ENCODE measurements around the gene C2orf42. TPM values are rescaled to one million over a fixed set of nuclear protein-coding genes. Genes with fewer than 3 reads are reported as not detected.
"Not testable (repeated sequence)": the region's sequence is repeated elsewhere in the genome, so short reads cannot be mapped to it uniquely, and the experiment has no call there.

The C2orf42 gene
- total RNA-seq, 2 experiments from 2014 or later = 30.9 to 33.8 TPM

DNA sequence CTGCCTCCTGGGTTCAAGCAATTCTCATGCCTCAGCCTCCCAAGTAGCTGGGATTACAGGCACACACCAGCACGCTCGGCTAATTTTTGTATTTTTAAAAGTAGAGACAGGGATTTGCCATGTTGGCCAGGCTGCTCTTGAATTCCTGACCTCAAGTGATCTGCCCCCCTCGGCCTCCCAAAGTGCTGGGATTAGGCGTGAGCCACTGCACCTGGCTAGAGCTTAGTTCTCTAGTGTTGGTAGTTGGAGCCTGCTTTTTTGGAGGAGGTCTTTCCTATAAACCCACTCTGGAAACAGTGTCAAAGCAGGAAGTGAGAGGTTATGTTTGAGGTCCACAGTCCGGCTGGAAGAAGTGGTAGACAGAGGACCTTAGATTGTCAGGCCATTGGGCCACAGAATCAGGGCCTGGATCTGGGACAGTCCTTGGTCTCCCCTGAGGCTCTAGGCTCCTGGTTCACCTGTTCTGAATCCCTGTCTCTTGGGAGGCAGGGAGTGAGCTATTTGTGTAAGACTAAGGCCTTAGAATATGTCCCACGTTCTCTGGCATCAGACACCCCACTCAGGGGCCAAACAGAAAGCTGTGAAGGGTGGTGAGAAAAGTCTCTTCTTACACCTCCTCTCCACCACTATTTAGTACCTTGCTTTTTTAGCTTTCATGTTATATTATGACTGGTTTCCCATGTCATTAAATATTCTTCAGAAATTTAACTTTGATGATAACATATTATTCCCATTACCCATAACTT is 69.0 kb downstream of the C2orf42 start:
- peaks cover 1% of the 10 kb centered on the region for H3K9me3 Mint-ChIP-seq
- no peaks in the 10 kb centered on the region for H3K27me3 Mint-ChIP-seq
- ATAC-seq (ENCODE audit: low read depth) = no peak
- POLR2A ChIA-PET = interaction anchor here (0.6 to 7.4 kb wide), 7 partner anchors 9 to 604 kb away, joined by 3 to 216 read pairs (median 7); partner anchors contain the start of gene PCBP1
- H3K36me3 Mint-ChIP-seq = peaks cover 1% of the 10 kb centered on the region
- H3K4me3 Mint-ChIP-seq = no peak overlapping the region
- H3K4me1 Mint-ChIP-seq = peaks cover 54% of the 10 kb centered on the region
- peak overlapping the region; percentile 52 for H3K27ac Mint-ChIP-seq
- DNase-seq = no peak

DNA sequence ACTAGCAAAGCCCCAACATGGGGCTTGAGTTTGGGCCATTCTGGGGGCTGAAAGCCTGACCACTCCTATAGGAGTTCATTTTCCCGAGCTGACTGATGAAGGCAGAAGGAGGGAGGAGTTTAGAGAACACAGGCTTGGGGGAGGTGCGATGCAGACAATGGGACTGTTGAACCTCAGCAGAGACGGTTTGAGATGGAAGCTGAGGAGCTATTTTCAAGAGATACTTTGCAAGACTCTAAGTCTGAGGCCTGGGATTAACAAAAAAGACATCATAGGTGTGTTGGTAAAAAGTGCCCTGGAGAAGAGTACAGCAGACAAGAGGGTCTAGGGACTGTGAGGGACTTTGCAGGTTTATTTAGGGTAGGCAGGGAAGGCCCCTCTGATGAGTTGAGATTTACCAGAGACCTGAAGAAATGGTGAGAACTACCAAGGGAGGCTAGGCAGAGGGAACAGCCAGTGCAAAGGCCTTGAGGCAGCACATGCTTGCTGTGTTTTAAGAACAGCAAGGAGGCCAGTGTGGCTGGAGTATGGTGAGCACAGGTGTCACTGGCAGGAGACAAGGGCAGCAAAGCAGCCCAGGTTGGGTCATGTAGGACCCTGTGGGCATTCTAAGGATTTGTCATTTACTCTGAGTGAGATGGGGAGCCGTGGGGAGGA is 71.9 kb downstream of the C2orf42 start:
- peaks cover 46% of the 10 kb centered on the region for H3K4me1 Mint-ChIP-seq
- peaks cover 1% of the 10 kb centered on the region for H3K9me3 Mint-ChIP-seq
- peak overlapping the region; percentile 18 for H3K4me3 Mint-ChIP-seq
- H3K36me3 Mint-ChIP-seq = peaks cover 1% of the 10 kb centered on the region
- peak overlapping the region; percentile 86 for H3K27ac Mint-ChIP-seq
- POLR2A ChIA-PET = interaction anchor here (0.9 to 1.4 kb wide), 3 partner anchors 11 to 30 kb away, joined by 3 to 5 read pairs (median 3); no protein-coding TSS in a partner anchor
- H3K27me3 Mint-ChIP-seq = no peaks in the 10 kb centered on the region
- ATAC-seq (ENCODE audit: low read depth) (no peak), DNase-seq (no peak)

DNA sequence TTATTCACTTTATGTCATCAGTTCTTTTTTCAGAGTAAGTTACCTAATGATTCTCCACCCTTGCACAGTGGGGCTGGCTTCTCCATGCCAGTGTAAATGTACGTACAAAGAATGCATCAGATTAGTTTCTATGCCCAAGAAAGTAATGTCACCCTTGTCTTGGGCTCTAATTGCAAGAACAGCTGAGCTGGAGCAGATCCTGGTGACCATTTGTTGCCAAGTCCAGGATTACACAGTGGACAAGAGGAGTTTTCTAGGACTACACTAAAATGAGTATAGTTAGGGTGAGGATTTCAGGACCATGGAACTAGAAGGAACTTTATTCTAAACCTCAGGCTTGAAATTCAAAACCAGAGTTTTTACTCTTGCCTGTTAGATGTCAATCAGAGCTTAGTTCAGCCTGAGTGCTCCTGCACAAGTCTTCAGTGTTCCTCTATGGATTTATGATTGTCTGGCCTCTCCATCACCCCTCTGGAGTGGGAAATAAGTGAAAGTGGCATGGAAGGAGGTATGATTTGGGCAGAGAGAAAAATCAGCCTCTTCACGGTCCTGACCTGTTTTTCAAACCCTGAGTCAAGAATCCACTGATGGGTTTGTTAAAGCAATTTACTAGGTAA is 73.8 kb downstream of the C2orf42 start:
- Mint-ChIP-seq H3K4me1 (peaks cover 34% of the 10 kb centered on the region), H3K9me3 (peaks cover 1% of the 10 kb centered on the region), H3K36me3 (peaks cover 1% of the 10 kb centered on the region), H3K4me3 (no peak overlapping the region), H3K27ac (no peak overlapping the region), H3K27me3 (no peaks in the 10 kb centered on the region)
- POLR2A ChIA-PET = interaction anchor here (1.2 to 3.0 kb wide), 3 partner anchors 17 to 29 kb away, joined by 5 to 29 read pairs (median 20); partner anchors contain the start of gene PCBP1
- DNase-seq (no peak), ATAC-seq (ENCODE audit: low read depth) (no peak)

DNA sequence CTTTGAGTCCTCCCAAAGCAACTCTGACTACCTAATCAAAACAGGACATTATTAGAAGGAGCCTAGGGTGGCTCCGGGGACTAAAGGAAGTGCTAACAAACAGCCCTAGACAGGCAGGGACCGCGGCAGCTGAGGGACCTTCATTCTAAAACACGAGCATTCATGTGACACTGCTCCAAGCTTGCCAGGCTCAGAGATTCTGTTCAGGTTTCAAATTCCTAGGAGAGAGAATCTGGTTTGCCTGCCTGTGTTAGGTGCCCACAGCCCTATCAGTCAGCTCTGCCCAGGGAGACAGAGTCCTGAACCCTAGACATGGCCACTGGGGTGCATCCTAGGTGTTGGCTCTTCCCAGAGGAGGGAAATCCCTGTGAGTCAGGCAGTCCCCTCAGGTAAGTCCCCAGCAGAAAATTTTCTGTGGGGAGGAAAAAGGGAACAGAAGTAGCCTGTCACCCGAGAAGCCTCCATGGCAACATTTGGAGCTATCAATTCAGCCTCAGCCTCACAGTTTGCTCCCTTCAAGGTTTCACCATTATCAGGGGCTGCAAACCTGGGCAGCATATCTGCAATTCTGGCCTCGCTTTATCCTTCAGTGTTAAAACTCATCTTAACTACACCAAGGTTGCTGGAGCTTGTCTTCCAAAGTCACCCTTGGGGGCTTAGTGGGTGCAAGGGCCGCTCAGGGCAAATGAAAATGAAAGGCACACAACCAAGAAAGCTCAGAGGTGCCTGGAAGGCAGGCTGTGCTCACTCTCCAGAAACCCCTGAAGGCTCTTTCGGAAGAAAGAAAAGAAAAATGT is 75.0 kb downstream of the C2orf42 start:
- H3K9me3 Mint-ChIP-seq = peaks cover 1% of the 10 kb centered on the region
- POLR2A ChIA-PET = interaction anchor here (0.8 to 3.0 kb wide), 13 partner anchors 8 to 202 kb away, joined by 3 to 29 read pairs (median 5); partner anchors contain the start of gene PCBP1
- peak overlapping the region; percentile 73 for H3K27ac Mint-ChIP-seq
- H3K4me3 Mint-ChIP-seq = peak overlapping the region; percentile 50
- H3K36me3 Mint-ChIP-seq = peaks cover 1% of the 10 kb centered on the region
- no peaks in the 10 kb centered on the region for H3K27me3 Mint-ChIP-seq
- ATAC-seq (ENCODE audit: low read depth) (peak; percentile 66), DNase-seq (no peak)
- H3K4me1 Mint-ChIP-seq = peaks cover 34% of the 10 kb centered on the region

DNA sequence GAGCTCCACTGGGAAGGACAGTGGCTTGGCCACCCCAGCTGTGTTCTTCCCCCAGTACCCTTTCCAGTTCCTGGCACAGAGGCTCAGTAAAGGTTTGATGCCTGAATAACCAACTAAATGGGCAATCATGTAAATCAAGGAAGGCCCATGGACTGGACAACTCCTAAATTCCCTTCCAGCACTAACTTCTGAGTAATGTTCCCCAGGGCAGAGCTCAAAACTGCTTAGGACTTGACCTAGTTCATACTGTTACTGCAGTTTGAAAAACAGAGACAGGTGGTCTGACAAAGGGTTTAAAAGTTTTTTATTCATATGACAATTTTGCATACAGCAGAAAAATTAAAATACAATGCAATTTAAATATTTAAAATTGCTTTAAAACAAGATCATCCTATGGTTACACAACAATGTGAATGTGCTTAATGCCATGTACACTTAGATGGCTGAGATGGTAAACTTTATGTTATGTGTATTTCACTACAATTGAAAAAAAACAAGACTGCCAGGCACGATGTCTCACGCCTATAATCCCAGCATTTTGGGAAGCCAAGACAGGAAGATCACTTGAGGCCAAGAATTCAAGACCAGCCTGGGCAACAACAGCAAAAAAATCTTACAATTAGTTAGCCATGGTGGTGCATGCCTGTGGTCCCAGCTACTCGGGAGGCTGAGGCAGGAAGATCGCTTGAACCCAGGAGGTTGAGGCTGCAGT is 77.3 kb downstream of the C2orf42 start:
- DNase-seq = no peak
- no peaks in the 10 kb centered on the region for H3K27me3 Mint-ChIP-seq
- no peaks in the 10 kb centered on the region for H3K9me3 Mint-ChIP-seq
- H3K36me3 Mint-ChIP-seq = no peaks in the 10 kb centered on the region
- H3K27ac Mint-ChIP-seq = peak overlapping the region; percentile 40
- no peak for ATAC-seq (ENCODE audit: low read depth)
- POLR2A ChIA-PET = interaction anchor here (1.2 to 1.6 kb wide), 3 partner anchors 9 to 23 kb away, joined by 3 to 12 read pairs (median 4); no protein-coding TSS in a partner anchor
- no peak overlapping the region for H3K4me3 Mint-ChIP-seq
- peaks cover 40% of the 10 kb centered on the region for H3K4me1 Mint-ChIP-seq

DNA sequence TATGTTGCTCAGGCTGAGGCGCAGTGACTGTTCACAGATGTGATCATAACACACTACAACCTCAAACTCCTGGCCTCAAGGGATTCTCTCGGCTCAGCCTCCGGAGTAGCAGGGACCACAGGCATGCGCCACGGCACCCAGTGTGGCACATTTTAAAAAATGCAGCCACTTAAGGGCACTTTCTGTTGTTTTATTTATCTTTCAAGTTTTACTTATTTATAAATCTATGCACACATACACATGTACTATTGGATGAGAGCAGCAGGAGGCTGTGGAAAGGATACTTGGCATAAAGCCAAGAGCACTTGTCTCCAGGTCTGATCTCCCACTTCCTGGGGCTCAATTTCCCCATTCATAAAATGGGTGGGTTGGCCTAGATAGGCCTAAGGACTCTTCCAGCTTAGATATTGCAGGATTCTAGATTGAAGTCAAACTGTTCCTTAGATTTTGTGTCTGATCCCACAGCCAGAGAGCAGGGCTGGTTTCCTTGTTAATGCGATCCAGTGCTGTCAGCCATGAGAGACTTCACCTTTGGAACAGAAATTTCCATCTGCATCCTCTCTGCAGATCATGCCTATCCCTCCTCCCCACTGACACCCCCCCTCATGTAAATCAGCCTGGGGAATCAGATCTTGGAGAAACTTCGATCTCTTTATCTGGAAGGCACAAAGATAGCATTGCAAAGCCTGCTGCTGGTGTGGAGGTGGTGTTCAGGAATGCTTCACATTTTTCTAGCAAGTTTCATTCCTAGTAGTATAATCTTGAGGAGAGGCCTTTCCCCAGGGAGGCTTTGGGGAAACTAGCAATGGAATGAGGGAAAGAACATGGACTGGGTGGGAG is 78.8 kb downstream of the C2orf42 start:
- POLR2A ChIA-PET = interaction anchor here (0.7 to 9.3 kb wide), 4 partner anchors 12 to 30 kb away, joined by 3 to 262 read pairs (median 63); partner anchors contain the start of gene PCBP1
- ATAC-seq (ENCODE audit: low read depth) = no peak
- no peak overlapping the region for H3K4me3 Mint-ChIP-seq
- no peaks in the 10 kb centered on the region for H3K27me3 Mint-ChIP-seq
- no peaks in the 10 kb centered on the region for H3K9me3 Mint-ChIP-seq
- H3K4me1 Mint-ChIP-seq = peaks cover 50% of the 10 kb centered on the region
- H3K36me3 Mint-ChIP-seq = no peaks in the 10 kb centered on the region
- DNase-seq = peak; percentile 18
- no peak overlapping the region for H3K27ac Mint-ChIP-seq

DNA sequence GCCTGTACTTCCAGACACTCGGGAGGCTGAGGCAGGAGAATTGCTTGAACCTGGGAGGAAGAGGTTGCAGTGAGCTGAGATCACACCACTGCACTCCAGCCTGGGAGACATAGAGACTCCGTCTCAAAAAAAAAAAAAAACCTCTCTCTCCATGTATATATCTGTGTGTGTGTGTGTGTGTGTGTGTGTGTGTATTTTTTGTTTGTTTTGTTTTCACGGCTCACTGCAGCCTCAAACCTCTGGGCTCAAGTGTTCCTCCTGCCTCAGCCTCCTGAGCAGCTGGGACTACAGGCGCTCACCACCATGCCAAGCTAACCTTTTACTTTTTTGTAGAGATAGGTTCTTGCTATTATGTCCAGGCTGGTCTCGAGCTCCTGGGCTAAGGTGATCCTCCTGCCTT is 80.4 kb downstream of the C2orf42 start:
- not testable (repeated sequence) for H3K36me3 Mint-ChIP-seq; H3K9me3 Mint-ChIP-seq; ATAC-seq (ENCODE audit: low read depth); H3K4me3 Mint-ChIP-seq; H3K27me3 Mint-ChIP-seq
- H3K4me1 Mint-ChIP-seq = peaks cover 43% of the 10 kb centered on the region
- peak; percentile 16 for DNase-seq
- POLR2A ChIA-PET = interaction anchor here (6.4 to 9.3 kb wide), 3 partner anchors 14 to 25 kb away, joined by 114 to 262 read pairs (median 169); partner anchors contain the start of gene PCBP1
- H3K27ac Mint-ChIP-seq = peak overlapping the region; percentile 96

DNA sequence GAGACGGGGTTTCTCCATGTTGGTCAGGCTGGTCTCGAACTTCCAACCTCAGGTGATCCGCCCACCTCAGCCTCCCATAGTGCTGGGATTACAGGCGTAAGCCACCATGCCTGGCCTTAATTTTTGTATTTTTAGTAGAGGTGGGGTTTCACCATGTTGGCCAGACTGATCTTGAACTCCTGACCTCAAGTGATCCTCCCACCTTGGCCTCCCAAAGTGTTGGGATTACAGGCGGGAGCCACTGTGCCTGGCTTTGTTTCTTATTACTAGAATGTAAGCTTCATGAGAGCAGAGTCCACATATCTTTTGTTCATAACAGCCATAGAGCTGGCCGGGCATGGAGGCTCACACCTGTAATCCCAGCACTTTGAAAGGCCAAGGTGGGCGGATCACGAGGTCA is 84.7 kb downstream of the C2orf42 start:
- not testable (repeated sequence) for H3K4me3 Mint-ChIP-seq; H3K27me3 Mint-ChIP-seq; H3K27ac Mint-ChIP-seq; H3K9me3 Mint-ChIP-seq; ATAC-seq (ENCODE audit: low read depth); H3K36me3 Mint-ChIP-seq; DNase-seq
- H3K4me1 Mint-ChIP-seq = peaks cover 56% of the 10 kb centered on the region
- POLR2A ChIA-PET = interaction anchor here (1.2 to 9.3 kb wide), 4 partner anchors 9 to 29 kb away, joined by 3 to 262 read pairs (median 142); partner anchors contain the start of gene PCBP1

DNA sequence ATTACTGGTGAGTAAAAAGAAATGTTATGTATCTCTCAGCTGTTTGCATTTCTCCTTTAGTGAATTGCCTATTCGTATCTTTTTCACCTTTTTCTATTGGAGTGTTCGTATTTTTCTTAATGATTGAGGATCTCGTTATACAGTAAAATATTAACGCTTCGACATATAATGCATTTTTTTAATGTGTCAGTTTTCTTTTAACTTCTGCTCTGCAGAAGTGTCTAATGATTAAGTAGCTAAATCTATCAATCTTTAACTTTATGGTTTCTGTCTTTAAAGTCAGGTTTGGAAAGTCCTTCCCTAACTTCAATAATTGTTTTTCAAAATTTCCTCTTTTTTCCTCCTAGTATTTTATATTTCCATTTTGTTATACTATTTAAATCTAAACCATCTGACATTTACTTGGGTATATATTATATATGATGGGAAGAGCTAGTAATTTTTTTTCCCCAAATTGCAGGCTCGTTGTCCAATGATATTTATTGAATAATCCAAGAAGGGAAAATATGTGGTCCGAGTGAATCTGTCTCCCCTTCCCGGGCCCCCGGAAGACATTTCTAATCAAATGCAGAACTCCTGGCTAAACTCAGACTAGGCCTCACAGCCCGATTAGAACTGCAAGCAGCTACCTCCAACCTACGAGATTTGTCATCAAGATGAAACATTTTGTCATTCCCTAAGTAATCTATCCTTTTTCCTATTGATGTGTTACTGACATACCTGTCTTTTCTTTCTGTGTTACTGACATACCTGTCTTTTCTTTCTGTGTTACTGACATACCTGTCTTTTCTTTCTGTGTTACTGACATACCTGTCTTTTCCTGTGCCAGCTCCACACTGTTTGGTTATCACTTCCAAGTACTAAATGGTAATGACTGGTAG is 86.3 kb downstream of the C2orf42 start:
- Mint-ChIP-seq H3K4me1 (peaks cover 50% of the 10 kb centered on the region), H3K4me3 (peak overlapping the region; percentile 85), H3K9me3 (no peaks in the 10 kb centered on the region), H3K27ac (peak overlapping the region; percentile 96), H3K36me3 (peaks cover 2% of the 10 kb centered on the region), H3K27me3 (no peaks in the 10 kb centered on the region)
- POLR2A ChIA-PET = interaction anchor here (0.6 to 9.3 kb wide), 11 partner anchors 10 to 201 kb away, joined by 4 to 262 read pairs (median 5); partner anchors contain the start of genes C2orf42 and PCBP1
- ATAC-seq (ENCODE audit: low read depth) = no peak
- DNase-seq = no peak

DNA sequence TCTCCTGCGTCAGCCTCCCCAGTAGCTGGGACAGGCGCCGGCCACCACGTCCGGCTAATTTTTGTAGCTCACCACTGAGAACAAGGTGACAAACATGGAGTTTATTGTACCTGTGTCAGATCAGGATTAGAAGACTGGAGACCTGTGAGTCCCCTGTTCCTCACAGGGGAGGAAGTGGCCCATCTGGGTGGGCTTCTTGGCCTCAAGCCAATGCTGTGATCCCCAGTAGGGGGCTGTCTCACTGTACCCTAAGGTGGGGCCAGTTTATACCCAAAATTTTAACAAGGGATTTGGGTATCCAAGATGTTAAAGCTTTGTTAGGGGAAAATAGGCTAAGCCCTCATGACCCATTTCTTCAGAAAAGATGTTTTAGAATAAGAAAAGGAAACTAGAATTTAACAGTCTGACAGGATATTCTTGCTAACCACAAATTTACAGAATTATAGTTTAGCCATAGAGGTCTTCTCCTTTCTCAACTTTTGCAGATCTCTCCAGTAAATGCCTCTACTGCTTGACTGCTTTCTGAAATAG is 87.2 kb downstream of the C2orf42 start:
- Mint-ChIP-seq H3K27ac (peak overlapping the region; percentile 96), H3K4me3 (peak overlapping the region; percentile 85), H3K36me3 (peaks cover 2% of the 10 kb centered on the region), H3K4me1 (peaks cover 44% of the 10 kb centered on the region), H3K9me3 (no peaks in the 10 kb centered on the region), H3K27me3 (no peaks in the 10 kb centered on the region)
- POLR2A ChIA-PET = interaction anchor here (0.7 to 9.3 kb wide), 9 partner anchors 11 to 87 kb away, joined by 3 to 262 read pairs (median 6); partner anchors contain the start of genes C2orf42 and PCBP1
- DNase-seq = peak; percentile 56
- peak; percentile 62 for ATAC-seq (ENCODE audit: low read depth)

Data from activated naive CD8-positive, alpha-beta T cell treated with anti-CD3 and anti-CD28 coated beads, Interleukin-2, amount 10 ng/mL, durations not matched to agents 7 days and 5 days (primary cell).